Amygdala (tissue), 56 donors: Measurements from ENCODE around the gene YWHAE.
"Not testable (repeated sequence)": the region's sequence is repeated elsewhere in the genome, so short reads cannot be mapped to it uniquely, and the experiment has no call there.

Source experiments
- DNase-seq, 56 donors: peaks; one replicate each; lab custom pipeline; 2025; lab: John Stamatoyannopoulos, UW

YWHAE gene

GRCh38 chr17:1413281-1413791, 13.3 kb upstream of the YWHAE start:
- peak in 2 of 56 donors; percentile 18 to 52 for DNase-seq

- no peak for DNase-seq
These were observed 12.4 kb upstream of the YWHAE start for GRCh38 chr17:1412185-1413110.

GRCh38 chr17:1402262-1402586, 2.2 kb upstream of the YWHAE start:
- no peak for DNase-seq

GRCh38 chr17:1398931-1399678, 917 bp downstream of the YWHAE start:
- peak in 13 of 56 donors; percentile 10 to 78 (median 57) for DNase-seq

GRCh38 chr17:1398028-1398427, 2.0 kb downstream of the YWHAE start:
- no peak for DNase-seq

- not testable (repeated sequence) for DNase-seq
These were observed 4.0 kb downstream of the YWHAE start for GRCh38 chr17:1395876-1396665.

- DNase-seq, result no peak
These were observed 8.4 kb downstream of the YWHAE start for GRCh38 chr17:1391577-1391976.

GRCh38 chr17:1390432-1391367, 9.3 kb downstream of the YWHAE start:
- DNase-seq, result no peak

- not testable (repeated sequence) for DNase-seq
These were observed 12.4 kb downstream of the YWHAE start for GRCh38 chr17:1387490-1388227.

- not testable (repeated sequence) for DNase-seq
These were observed 13.3 kb downstream of the YWHAE start for GRCh38 chr17:1386675-1387190.

- DNase-seq, result no peak
These were observed 13.8 kb downstream of the YWHAE start for GRCh38 chr17:1386265-1386664.

GRCh38 chr17:1385861-1386260, 14.2 kb downstream of the YWHAE start:
- no peak for DNase-seq

- DNase-seq, result no peak
These were observed 15.1 kb downstream of the YWHAE start for GRCh38 chr17:1384905-1385435.

GRCh38 chr17:1379930-1380313, 20.1 kb downstream of the YWHAE start:
- no peak for DNase-seq

- DNase-seq, result no peak
These were observed 20.7 kb downstream of the YWHAE start for GRCh38 chr17:1379208-1379929.

- DNase-seq, result not testable (repeated sequence)
These were observed 21.6 kb downstream of the YWHAE start for GRCh38 chr17:1378476-1378860.

- no peak for DNase-seq
These were observed 22.7 kb downstream of the YWHAE start for GRCh38 chr17:1377334-1377733.

- DNase-seq, result no peak
These were observed 24.0 kb downstream of the YWHAE start for GRCh38 chr17:1376061-1376460.
